Endothelial cell of umbilical vein (primary cell): ENCODE measurements around the gene ALB. TPM values are rescaled to one million over a fixed set of nuclear protein-coding genes. Genes with fewer than 3 reads are reported as not detected.

Experiments used
- BruUV-seq: library from RNA; stranded (reverse); fragments of 400-500 nt; replicated peaks from 2 replicates; lab custom pipeline; 2021; lab: Mats Ljungman, UMichigan
- CTCF ChIA-PET: fragments of 300-600, 350-600 bp; sonication (Branson Sonifier 250); formaldehyde crosslinking; loops from one replicate; lab custom pipeline; 2021; ENCODE audit warnings: antibody characterized with exemption, inconsistent platforms; lab: Charles Lee
- POLR2A ChIA-PET: fragments of 300-600, 350-600 bp; sonication (Branson Sonifier 250); formaldehyde crosslinking; loops from one replicate; lab custom pipeline; 2021; ENCODE audit warnings: antibody characterized with exemption, inconsistent platforms; lab: Charles Lee
- DNase-seq: peaks from one replicate; pipeline ENCODE4 v3.0.0-alpha.2; 2011; ENCODE audit warnings: low read depth, low spot score
- FAIRE-seq: peaks from 2 replicates; lab custom pipeline; 2011; peaks lifted over from hg19 to GRCh38; lab: Jason Lieb, UNC
- H2AFZ ChIP-seq: 2 replicates; pipeline ENCODE4 v1.6.0; 2012; ENCODE audit warnings: low read depth, low read length, control low read depth, inconsistent platforms
- H3K27ac ChIP-seq: 2 replicates; pipeline ENCODE4 v1.5.1; 2011; ENCODE audit warnings: low read depth, mild to moderate bottlenecking, control low read depth, low read length, moderate library complexity; ENCODE audit not compliant: insufficient read depth
- H3K27me3 ChIP-seq, 2 experiments: 2 replicates each; pipeline versions ENCODE4 v1.6.0 to v1.6.1; 2011; ENCODE audit warnings: low read length in 2 of 2, mixed read lengths in 1 of 2; ENCODE audit not compliant: control insufficient read depth in 2 of 2, insufficient read depth in 2 of 2
- H3K36me3 ChIP-seq, 2 experiments: 2 replicates in 1 of 2; 3 replicates in 1 of 2; pipeline ENCODE4 v1.5.1; 2011; ENCODE audit warnings: low read length in 2 of 2, mild to moderate bottlenecking in 1 of 2, moderate library complexity in 1 of 2; ENCODE audit not compliant: control insufficient read depth in 2 of 2, insufficient read depth in 2 of 2; ENCODE audit errors: extremely low read depth in 1 of 2
- H3K4me1 ChIP-seq: 3 replicates; pipeline ENCODE4 v1.5.1; 2011; ENCODE audit warnings: mild to moderate bottlenecking, low read length; ENCODE audit not compliant: control insufficient read depth, insufficient read depth; ENCODE audit errors: extremely low read depth
- H3K4me2 ChIP-seq: 2 replicates; pipeline ENCODE4 v1.6.1; 2011; ENCODE audit warnings: low read length, control low read depth, mixed read lengths; ENCODE audit not compliant: insufficient read depth
- H3K4me3 ChIP-seq, 3 experiments: fragments of 200-600 bp in 1 of 3; sonication (generic), shearing (Covaris generic) in 1 of 3; replicated peaks in 1 of 3; 2 replicates each; pipeline ENCODE4 v1.5.1; 2011 to 2016; ENCODE audit warnings: control low read depth in 3 of 3, low read length in 3 of 3, mild to moderate bottlenecking in 2 of 3, inconsistent platforms in 1 of 3, low read depth in 1 of 3, moderate library complexity in 1 of 3; ENCODE audit not compliant: insufficient read depth in 1 of 3
- H3K79me2 ChIP-seq: 2 replicates; pipeline ENCODE4 v1.6.0; 2012; ENCODE audit warnings: low read length, inconsistent platforms; ENCODE audit not compliant: control insufficient read depth, insufficient read depth
- H3K9ac ChIP-seq: replicated peaks from 2 replicates; pipeline ENCODE3; 2011; ENCODE audit warnings: low read length, control low read depth; ENCODE audit not compliant: insufficient read depth; ENCODE audit errors: extremely low read depth
- H3K9me1 ChIP-seq: replicated peaks from 3 replicates; pipeline ENCODE4 v1.6.0; 2011; ENCODE audit warnings: mild to moderate bottlenecking, low read length; ENCODE audit not compliant: control insufficient read depth, insufficient read depth; ENCODE audit errors: extremely low read depth
- H3K9me3 ChIP-seq: replicated peaks from 2 replicates; pipeline ENCODE4 v1.5.1; 2012; ENCODE audit warnings: low read length, inconsistent platforms; ENCODE audit not compliant: control insufficient read depth, insufficient read depth
- H4K20me1 ChIP-seq: replicated peaks from 2 replicates; pipeline ENCODE3; 2011; ENCODE audit warnings: mild to moderate bottlenecking, low read length; ENCODE audit not compliant: control insufficient read depth, insufficient read depth; ENCODE audit errors: extremely low read depth
- CTCF ChIP-seq, 2 donors: IDR thresholded peaks; 1 replicate in 1 of 2; 2 replicates in 1 of 2; pipeline ENCODE4 v1.5.1; 2011; ENCODE audit warnings: low read length in 2 of 2, mild to moderate bottlenecking in 2 of 2, moderate library complexity in 2 of 2, control low read depth in 1 of 2, inconsistent platforms in 1 of 2, low read depth in 1 of 2; ENCODE audit not compliant: insufficient read depth in 1 of 2; ENCODE audit errors: extremely low read depth in 1 of 2
- EZH2 ChIP-seq: IDR thresholded peaks from 2 replicates; pipeline ENCODE4 v1.6.1; 2012; ENCODE audit warnings: borderline replicate concordance, low read depth, mild to moderate bottlenecking, moderate library complexity, low read length, inconsistent platforms; ENCODE audit not compliant: severe bottlenecking
- FOS ChIP-seq: IDR thresholded peaks from 2 replicates; pipeline ENCODE4 v1.6.1; 2011; ENCODE audit warnings: mild to moderate bottlenecking, low read length, moderate library complexity, borderline replicate concordance; ENCODE audit not compliant: insufficient read depth
- GATA2 ChIP-seq: IDR thresholded peaks from 2 replicates; pipeline ENCODE4 v1.7.0; 2011; ENCODE audit warnings: low read depth, mild to moderate bottlenecking, moderate library complexity, mixed read lengths, low read length; ENCODE audit not compliant: insufficient read length, insufficient read depth
- JUN ChIP-seq: IDR thresholded peaks from 2 replicates; pipeline ENCODE4 v1.6.1; 2011; ENCODE audit warnings: borderline replicate concordance, low read depth; ENCODE audit not compliant: insufficient read length, insufficient read depth
- MAX ChIP-seq: IDR thresholded peaks from 2 replicates; pipeline ENCODE4 v1.6.1; 2011; ENCODE audit not compliant: insufficient read depth, insufficient read length
- MYC ChIP-seq: IDR thresholded peaks from one replicate; pipeline ENCODE4 v1.6.1; 2011; ENCODE audit warnings: mild to moderate bottlenecking, low read depth, low read length
- POLR2A ChIP-seq: IDR thresholded peaks from 2 replicates; pipeline ENCODE4 v1.6.1; 2012; ENCODE audit warnings: low read depth, mild to moderate bottlenecking, control low read depth, low read length
- POLR2AphosphoS5 ChIP-seq: IDR thresholded peaks from 2 replicates; pipeline ENCODE4 v1.6.1; 2012; ENCODE audit warnings: low read depth, mild to moderate bottlenecking, control low read depth, low read length, moderate library complexity; ENCODE audit not compliant: insufficient read depth
- dilution Hi-C: fragments of 300-500 bp; cut with MboI; formaldehyde crosslinking; loops from one replicate; pipeline ENCODE4 v1.15.0; 2019; ENCODE audit warnings: low sequenced_read_pairs; ENCODE audit not compliant: extremely low pct_ligation_motif_present
- intact Hi-C: fragments of 100-400 bp; cut with micrococcal nuclease; formaldehyde crosslinking; loops from one replicate; pipeline ENCODE4 v1.10.0; 2022
- polyA plus RNA-seq, 4 experiments: library from polyadenylated mRNA; depleted of rRNA in 3 of 4; stranded (reverse) in 3 of 4; unstranded in 1 of 4; fragments of >200 nt; gene quantifications; 2 replicates each; pipeline versions ENCODE4 v1.2.1 to v1.2.3, GENCODE V29; 2011 to 2012; ENCODE audit warnings: missing spikeins in 1 of 4
- total RNA-seq: library from RNA; stranded (reverse); gene quantifications from 2 replicates; pipeline ENCODE4 v1.2.3, GENCODE V29; 2021

ALB gene
- total and polyA plus RNA-seq, 2 donors (not counting 3 experiments of a cell fraction or from before 2014, with no cell fraction given) = not detected

GRCh38 chr4:73439445-73439844, 35.4 kb downstream of the ALB start:
- no TSS peak for BruUV-seq
- intact Hi-C loops (no loop called here), dilution Hi-C loops (no loop called here)
- Histone ChIP-seq H3K9me1 (no peaks in the 10 kb centered on the region), H3K4me2 (no peak overlapping the region), H3K27me3 (peaks cover 11 to 24% of the 10 kb centered on the region in 2 experiments), H4K20me1 (no peaks in the 10 kb centered on the region), H3K9me3 (no peaks in the 10 kb centered on the region), H2AFZ (no peak overlapping the region), H3K4me3 (no peak overlapping the region), H3K36me3 (no peaks in the 10 kb centered on the region), H3K27ac (no peak overlapping the region), H3K79me2 (no peaks in the 10 kb centered on the region), H3K9ac (no peak overlapping the region), H3K4me1 (no peaks in the 10 kb centered on the region)
- TF ChIP-seq POLR2AphosphoS5 = no peak
- TF ChIP-seq MYC = no peak
- TF ChIP-seq EZH2 = no peak
- no peak for TF ChIP-seq MAX
- CTCF ChIA-PET = interaction anchor here (1.2 kb wide), 1 partner anchor 25 kb away, joined by 3 read pairs; no protein-coding TSS in a partner anchor
- POLR2A ChIA-PET = no interaction called here
- no peak for DNase-seq
- no peak for FAIRE-seq

- DNase-seq (no peak), FAIRE-seq (no peak)
- Histone ChIP-seq H3K9me3 (no peaks in the 10 kb centered on the region), H3K9me1 (no peaks in the 10 kb centered on the region), H3K4me3 (no peak overlapping the region), H3K9ac (no peak overlapping the region), H3K4me2 (no peak overlapping the region), H3K27me3 (peaks cover 11 to 27% of the 10 kb centered on the region in 2 experiments), H3K36me3 (no peaks in the 10 kb centered on the region), H3K79me2 (no peaks in the 10 kb centered on the region), H2AFZ (no peak overlapping the region), H3K4me1 (no peaks in the 10 kb centered on the region), H3K27ac (no peak overlapping the region), H4K20me1 (no peaks in the 10 kb centered on the region)
- POLR2A ChIA-PET = no interaction called here
- BruUV-seq = no TSS peak
- CTCF ChIA-PET = no interaction called here
- no peak for TF ChIP-seq JUN
- no peak for TF ChIP-seq EZH2
- no peak for TF ChIP-seq MAX
- no peak for TF ChIP-seq MYC
- no peak for TF ChIP-seq GATA2
- TF ChIP-seq CTCF (IDR thresholded peaks at IDR 0.05; ENCODE audit: extremely low read depth in 1 of 2, insufficient read depth in 1 of 2, low read depth in 1 of 2, low read length in 2 of 2) = no peak
- no peak for TF ChIP-seq POLR2AphosphoS5
- no peak for TF ChIP-seq FOS
- TF ChIP-seq POLR2A = no peak
- dilution Hi-C loops = no loop called here
- intact Hi-C loops = no loop called here
Measured at GRCh38 chr4:73439991-73440390, 35.9 kb downstream of the ALB start.
